ENCODE results near the gene PARL. TPM values are rescaled to one million over a fixed set of nuclear protein-coding genes. Genes with fewer than 3 reads are reported as not detected.

PARL gene
- polyA plus RNA-seq, 3 donors = 51.0 to 59.8 (median 51.4) TPM

DNA sequence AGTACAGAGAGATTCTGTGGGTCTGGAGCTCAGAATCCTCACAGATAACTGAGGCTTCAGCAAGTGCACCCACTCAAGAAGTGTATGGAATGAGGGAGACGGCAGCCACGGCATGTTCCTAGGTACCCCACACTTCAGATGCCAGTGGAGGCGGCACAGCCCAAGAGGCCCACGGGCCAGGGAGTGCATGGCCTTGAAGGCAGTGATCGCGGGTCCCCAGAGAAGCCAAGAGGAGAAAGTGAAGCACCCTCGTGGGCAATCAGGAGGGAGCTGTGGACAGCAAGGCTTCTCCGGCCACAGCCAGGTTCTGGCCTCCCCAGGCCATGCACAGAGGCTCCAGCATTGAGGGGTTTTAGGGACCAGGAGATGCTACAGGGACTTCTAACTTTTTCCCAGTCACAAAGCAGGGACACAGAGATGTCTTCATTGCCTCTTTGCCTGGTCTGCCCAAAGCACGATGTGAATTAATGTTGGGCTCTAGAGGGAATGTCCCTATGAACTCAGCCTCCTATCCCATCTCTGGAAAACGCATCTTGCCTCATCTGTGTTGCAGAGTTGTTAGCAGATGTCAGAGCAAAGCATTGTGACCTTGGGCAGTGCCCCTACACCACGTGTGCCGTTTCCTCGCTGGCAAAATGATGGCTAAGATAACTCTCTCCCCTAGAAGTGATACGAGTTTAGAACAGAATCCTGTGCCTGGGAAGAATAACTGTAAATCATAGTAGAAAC lies 56.7 kb downstream of the PARL start:
- no peak for DNase-seq (ENCODE audit: extremely low read depth in 1 of 11, low read depth in 9 of 11, low spot score in 4 of 11)

DNA sequence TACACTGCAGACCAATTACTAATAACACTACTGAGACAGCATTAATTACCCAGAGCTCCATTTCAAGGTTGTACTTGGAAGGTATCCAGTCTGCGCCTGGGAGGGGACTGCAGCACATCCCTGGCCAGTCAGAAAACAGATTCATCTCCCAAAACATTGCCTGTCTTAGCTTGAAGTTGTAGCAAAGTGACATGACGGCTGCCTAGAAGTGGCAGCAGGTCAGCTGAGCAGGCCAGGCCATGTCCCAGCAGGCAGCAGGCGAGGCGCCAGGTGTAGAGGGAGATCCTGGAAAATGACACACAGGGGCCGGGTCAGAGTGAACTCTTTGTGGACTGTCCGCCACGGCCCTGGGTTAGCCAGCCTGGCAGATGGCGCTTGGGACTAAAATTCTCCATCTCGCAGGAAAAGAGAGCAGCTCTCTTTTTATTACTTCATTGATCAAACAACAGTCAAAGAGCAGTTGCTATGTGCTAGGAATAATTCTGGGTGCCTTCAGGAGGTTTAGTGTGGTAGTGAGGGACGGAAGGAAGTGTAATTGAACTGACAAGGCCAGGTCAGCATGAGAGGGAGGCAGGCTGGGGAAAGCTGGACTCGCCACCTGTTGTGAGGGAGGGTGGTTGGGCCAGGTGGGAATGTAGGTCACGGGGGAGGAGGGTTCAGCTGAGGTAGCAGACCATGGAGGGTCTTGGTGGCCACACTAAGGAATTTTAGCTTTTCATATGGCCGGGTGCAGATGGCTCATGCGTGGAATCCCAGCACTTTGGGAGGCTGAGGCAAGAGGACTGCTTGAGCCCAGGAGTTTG lies 58.0 kb downstream of the PARL start:
- no peak for DNase-seq (ENCODE audit: extremely low read depth in 1 of 11, low read depth in 9 of 11, low spot score in 4 of 11)

DNA sequence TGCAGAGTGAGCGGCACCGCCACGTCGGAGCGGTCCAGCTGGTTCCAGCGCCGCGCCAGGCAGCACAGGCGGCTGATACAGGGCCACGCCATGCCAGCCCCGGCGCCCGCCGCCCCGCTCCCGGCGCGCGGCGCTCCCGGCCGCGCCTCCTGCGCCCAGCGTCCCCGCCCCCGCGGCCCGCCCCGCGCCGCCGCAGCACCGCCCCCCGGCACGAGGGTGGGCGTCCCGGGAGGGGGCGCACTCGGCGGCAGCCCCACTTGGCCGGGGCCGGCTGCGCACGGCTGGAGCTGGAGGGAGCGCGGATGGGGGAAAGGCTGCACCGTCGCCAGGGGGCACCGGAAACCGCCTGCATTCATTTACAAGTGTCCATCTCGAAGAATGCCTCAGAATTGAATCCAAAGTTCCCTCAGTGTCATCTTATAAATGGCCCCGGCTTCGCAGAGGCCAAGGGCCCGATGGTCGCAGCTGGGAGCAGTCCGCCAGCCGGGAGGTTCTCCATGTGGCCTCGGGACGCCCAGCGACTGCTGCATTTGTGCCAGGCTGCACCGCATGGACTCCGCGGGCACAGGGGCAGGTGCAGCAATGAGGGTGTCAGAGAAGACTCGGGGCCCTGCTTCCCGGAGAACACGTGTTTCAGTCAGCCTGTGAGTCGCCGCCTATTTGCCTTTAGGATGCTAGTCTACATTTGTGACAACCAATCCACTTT lies 59.1 kb downstream of the PARL start, which contains the start of gene MAP6D1:
Gene MAP6D1 (minus strand): TSS at position 122 of the 706 bp plus-strand sequence. CDS start 30 bp downstream, at position 92.
- peak in 9 of 11 donors; percentile 15 to 52 (median 47) for DNase-seq (ENCODE audit: extremely low read depth in 1 of 11, low read depth in 9 of 11, low spot score in 4 of 11)

DNA sequence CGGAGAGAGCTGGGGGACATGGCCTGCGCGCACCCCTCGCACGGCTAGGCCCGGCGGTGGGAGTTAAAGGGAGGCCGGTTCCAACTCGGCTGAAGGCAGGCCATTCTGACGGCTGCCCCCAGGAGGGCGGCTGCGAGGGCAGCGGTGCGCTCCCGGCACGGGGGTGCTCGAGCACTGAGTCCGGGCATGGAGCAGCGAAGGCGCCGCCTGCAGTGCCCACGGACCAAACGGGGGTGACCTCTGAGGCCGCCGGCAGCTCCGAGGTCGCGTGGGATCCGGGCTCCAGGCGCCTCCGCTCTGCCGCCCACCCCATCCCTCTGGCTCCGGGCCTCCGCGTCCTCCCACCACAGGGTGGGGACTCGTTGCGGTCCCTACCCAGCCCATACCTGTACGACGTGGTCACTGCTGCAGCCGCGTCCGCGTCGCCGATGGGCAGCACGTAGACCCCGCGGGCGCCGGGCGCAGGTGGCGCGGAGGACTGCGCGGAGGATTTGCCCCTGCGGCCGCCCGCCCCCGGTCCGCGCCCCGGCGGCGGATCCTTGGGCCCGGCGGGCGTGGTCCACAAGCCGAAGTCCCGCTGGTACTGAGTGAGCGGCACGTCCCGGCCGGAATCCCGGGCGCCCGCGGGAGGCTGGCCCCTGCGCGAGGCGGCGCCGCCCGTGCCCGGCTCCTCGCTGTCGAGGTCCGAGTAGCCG lies 59.8 kb downstream of the PARL start:
- DNase-seq (ENCODE audit: extremely low read depth in 1 of 11, low read depth in 9 of 11, low spot score in 4 of 11) = no peak

DNA sequence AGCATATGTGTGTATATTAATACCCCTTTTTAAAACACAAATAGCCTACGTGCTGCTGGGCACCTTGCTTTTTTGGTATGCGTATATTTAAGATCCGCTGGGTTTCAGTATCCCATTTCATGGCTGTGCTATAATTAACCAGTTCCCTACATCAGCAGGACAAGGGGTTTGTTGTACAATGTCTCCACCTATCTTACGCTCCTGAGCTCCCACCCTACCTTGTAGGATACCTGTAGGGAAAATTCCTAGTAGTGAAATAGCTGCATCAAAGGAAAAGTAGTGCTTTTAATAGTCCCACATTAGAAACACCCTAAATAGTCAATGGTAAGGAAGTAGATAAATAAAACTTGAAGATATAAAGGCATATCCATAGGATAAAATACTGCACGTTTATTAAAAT lies 60.7 kb downstream of the PARL start:
- no peak for DNase-seq (ENCODE audit: extremely low read depth in 1 of 11, low read depth in 9 of 11, low spot score in 4 of 11)

DNA sequence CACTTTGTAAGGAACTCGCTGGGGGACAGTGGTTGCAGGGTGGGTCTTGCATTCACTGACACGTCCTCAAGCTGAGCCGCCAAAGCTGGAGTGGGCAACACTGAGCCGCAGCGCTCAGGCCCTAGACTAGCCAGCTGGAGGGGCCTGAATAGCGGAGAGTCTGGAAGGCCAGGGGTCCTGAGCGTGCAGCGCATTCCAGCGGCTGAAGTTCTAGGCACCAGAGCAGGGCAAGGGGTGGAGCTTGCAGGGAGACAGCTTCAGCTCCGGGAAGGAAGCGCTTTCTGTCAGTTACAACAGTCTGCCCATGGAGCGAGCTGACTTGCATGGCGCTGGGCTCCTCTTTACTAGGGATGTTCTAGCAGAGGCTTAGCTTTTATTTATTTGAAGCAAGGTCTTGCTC lies 62.0 kb downstream of the PARL start:
- no peak for DNase-seq (ENCODE audit: extremely low read depth in 1 of 11, low read depth in 9 of 11, low spot score in 4 of 11)

DNA sequence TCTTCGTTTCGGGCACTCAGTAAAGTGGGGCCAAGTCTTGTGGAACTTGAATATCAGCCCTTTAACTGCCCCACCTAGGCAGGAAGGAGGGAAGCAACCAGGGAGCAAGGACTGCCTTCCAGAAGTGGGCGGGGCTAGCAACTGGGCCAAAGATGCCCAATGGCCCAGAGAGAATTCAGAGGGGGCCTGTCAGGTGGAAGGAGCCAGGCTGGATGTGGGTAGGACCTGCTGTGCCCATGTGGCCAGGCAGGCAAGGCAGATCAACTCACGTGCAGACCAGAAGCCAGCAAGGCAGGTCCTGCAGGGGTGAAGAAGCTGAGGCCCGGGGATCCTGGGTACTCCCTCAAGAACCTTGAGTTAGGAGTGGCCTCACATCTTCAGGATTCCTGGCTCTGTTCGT lies 64.8 kb downstream of the PARL start:
- no peak for DNase-seq (ENCODE audit: extremely low read depth in 1 of 11, low read depth in 9 of 11, low spot score in 4 of 11)

DNA sequence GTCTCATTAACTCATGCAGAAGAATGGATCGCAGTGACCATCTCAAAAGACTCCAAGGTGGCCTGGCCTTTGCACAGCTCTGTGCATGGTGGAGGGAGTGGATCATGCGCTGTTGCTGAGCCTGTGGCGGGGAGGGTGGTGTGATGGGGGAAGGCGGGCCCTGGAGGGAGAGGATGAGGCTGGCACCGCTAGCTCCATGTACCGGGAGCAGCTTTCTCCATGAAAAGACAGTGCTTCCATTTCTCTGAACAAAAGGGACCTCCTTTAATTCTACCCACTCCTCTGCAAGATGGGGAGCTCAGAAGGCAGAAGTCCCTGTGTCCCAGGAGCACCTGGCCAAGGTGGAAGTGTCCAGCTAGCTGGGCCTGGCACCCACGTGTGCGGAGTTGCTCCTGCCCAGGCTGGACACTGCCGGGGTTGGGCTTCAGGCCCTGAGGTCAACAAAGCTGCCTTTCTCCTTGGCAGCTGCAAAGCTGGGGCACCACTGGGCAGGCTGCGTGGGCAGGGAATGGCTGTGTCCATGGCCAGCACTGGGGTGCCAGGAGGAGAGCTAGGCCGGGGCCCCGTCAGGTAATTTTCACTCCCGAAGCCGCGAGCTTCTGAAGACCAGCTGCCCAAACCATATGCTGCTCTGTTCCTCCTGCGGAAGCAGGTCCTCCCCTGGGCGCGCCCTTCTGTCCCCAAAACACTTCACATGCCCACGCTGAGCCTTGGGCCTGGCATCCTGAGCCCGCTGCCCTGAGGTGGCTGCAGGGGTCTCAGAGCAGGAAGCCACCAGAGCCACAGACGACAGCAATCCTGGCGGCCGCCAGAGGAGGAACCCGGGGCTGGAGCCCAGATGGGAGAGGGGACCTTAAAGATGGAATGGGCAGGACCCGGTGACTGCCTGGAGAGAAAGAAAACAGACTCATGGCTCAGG lies 65.7 kb downstream of the PARL start:
- DNase-seq (ENCODE audit: extremely low read depth in 1 of 11, low read depth in 9 of 11, low spot score in 4 of 11) = no peak

DNA sequence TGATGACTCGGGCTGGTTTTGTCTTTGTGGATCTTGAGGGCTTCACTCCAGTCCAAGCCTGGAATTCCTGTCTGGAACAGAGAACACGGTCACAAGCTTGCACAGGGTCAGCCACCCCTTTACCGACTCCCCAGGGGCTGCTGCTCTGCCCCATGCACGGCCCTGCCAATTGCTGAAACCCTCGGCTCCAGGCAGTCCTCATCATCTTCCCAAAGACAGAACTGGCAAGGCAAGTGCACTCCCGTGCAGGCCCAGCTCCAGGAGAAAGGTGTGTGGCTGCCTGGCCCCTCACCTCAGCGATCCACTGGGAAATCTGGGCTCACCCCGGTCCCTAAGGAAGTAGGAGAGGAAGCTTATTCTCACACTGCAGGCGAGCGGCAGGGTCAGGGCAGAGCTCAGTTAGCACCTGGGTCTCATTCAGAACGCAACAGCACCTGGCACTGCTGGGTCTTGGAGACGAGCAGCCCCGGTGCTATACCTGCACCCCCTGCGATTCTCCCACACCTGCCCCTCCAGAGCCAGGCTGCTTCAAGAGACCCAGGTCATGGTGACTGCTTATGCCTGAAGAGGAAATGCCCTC lies 66.5 kb downstream of the PARL start:
- no peak for DNase-seq (ENCODE audit: extremely low read depth in 1 of 11, low read depth in 9 of 11, low spot score in 4 of 11)

DNA sequence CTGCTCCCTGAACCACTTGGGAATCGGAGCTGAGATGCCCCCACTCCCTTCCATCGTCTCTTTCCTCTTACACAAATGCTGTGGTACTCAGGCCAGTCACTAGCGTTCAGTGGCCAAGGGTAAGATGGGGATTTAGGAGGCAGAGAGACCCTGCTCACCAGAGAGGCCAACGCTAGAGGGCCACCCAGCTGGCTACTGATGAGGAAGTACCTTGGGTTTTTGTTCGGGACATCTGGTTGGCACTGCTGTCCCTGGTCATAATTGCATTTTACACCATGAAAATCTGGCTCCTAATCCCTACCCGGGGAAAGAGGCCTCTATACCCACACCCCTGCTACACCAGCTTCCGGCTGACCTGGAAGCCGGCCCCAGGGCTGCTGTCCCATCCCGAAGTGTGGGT lies 67.0 kb downstream of the PARL start:
- DNase-seq (ENCODE audit: extremely low read depth in 1 of 11, low read depth in 9 of 11, low spot score in 4 of 11) = no peak

DNA sequence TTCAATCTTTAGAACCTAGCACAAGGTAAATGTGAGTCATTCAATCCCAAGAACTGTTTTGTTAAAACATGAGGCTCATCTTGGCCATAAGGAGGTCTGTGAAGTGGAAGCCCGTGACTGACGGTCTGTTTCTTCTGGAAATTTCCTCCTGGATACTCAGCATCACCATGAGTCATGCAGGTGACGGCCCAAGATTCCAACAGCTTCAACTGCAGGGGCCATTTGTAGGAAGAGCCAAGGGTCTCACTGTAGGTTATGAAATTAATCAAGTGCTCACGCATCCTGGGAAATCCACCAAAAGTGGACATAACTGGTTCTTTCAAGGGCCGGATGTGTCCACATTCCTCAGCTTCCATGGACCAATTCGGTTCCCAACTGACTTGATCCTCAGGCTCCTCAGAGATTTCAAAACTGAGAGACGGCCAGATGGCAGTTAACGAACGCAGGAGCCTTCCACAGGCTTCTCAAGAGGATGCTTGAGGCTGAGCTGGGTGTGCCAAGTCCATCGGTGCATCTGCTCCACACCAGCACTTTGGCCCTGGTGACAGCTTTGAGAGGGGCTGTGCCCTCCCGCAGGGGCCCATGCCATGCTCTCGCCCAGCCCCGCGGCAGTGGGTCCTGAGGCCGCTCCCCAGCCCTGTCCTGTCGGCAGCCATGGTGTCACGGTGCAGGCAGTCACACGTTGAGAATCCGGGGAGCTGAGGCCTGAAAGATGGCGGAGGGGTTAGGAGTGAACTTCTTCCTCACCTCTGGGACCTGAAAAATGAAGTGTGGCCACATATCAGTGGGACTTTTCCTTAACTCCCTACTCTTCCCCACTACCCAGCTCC lies 67.8 kb downstream of the PARL start:
- no peak for DNase-seq (ENCODE audit: extremely low read depth in 1 of 11, low read depth in 9 of 11, low spot score in 4 of 11)

DNA sequence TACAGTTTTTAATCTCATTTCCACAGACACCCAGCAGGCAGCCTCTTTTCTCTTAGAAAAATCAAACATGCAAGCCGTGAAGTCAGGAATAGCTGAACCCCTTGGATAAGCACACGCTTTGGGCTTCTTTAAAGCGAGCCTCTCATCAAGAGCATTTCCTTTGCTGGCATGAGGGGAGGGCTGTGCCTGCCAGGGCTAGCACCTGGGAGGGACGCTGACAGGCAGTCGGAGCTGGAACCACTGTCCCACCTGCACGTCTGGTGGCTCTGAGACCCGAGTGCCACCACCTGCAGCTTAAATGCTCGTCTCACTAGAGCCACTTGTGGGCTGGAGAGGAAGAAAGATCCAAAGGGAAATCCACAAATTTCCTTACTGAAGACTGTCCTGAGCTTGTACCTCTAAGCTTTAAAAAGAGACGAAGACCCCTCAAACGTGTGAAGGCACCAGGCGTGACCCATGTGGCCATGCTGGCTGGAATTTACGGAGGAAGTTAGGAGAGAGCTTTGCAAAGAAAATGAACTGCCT lies 68.7 kb downstream of the PARL start:
- DNase-seq (ENCODE audit: extremely low read depth in 1 of 11, low read depth in 9 of 11, low spot score in 4 of 11) = no peak

DNA sequence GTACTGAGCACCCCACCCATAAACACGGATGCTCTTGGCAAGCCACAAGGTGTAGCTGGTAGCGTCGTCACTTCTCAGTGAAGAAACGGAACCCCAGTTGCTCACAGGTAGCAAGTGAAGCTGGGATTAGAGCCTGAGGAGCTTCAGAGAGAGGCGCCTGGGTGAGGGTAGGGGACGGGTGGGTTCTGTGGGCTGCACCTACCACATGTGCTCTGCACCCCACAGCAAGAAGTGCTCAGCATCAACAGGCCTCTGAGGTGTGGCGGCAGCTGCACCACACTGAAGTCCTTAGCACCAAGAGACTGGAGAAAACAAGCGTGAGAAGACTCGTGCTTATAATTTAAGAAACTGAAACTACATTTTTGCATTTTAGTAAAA lies 69.1 kb downstream of the PARL start:
- no peak for DNase-seq (ENCODE audit: extremely low read depth in 1 of 11, low read depth in 9 of 11, low spot score in 4 of 11)

DNA sequence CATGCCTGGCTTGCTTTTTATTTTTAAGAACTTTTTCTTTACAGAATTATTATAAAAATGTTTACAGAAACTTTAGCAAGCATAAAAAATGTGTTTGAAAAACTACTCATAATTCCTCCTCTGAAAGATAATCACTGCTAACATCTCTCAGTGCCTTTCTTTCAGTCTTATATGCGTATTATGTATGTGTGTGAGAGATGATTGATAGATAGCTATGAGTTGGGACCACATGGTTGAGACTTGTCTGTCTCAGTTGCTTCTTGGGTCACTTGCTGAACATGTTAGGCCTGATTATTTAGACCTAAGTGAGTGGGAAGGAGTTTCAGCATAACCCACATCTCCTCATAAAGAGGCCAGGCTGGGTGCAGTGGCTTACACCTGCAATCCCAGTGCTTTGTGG lies 70.4 kb downstream of the PARL start:
- no peak for DNase-seq (ENCODE audit: extremely low read depth in 1 of 11, low read depth in 9 of 11, low spot score in 4 of 11)

DNA sequence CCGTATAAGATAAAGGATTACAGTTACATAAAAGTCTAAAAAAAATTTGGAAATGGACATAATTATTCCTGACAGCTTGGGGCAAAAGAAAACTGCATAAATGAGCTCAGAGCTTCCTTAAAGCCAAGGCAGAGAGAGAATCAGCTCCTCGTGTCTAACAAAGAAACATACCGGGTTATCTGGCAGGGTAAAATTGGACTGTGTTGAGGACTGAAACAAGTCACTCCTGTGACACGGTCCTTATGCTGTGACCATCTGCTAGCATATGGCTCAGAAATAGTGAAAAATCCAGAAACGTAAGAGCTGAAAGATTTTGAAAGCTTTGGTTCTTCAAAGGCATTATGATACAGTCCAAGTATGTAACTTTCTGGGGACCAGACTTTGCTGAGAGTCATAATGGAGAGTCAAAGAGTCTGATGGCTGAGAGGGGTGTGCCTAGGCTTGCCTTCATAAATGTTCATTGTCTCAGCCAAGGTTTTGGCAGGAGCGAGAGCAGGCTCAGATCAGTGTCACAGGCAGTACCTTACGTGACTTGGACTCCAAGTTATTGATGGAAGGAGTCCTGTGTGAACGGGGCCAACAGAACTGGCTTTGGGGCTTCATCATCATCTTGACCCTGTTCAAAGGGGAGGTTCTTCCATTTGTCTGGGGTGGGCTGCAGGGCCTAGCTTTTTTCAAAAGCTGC lies 71.8 kb downstream of the PARL start:
- DNase-seq (ENCODE audit: extremely low read depth in 1 of 11, low read depth in 9 of 11, low spot score in 4 of 11) = no peak

DNA sequence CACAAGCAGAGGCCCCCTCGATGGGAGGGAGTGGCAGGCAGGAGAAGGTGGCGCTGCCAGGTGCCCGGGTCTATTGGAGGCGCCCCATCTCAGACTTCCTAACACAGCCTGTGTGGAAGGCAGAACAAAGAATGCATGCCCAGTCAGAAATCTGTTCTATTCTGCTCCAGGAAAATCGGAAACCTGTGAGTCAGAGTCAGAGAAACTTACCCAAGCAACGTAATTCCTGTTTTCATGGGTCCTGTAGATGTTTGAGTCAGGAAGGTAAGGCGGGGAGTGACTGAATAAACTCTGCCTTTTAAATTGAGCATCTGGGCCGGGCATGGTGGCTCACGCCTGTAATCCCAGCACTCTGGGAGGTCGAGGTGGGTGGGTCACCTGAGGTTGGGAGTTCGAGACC lies 73.0 kb downstream of the PARL start:
- no peak for DNase-seq (ENCODE audit: extremely low read depth in 1 of 11, low read depth in 9 of 11, low spot score in 4 of 11)

Data from renal cortex interstitium (tissue), 11 donors.